HG03025 (cell line): ENCODE results near the gene ZCCHC7.
A peak's percentile ranks its signal among the peaks of the same experiment; 100 is the strongest.
"Not testable (repeated sequence)": the region's sequence is repeated elsewhere in the genome, so short reads cannot be mapped to it uniquely, and the experiment has no call there.

Source experiments
- ATAC-seq: cut with Tn5 transposase; IDR thresholded peaks from one replicate; pipeline ENCODE4 v1.9.1; 2021; ENCODE audit warnings: mild to moderate bottlenecking, moderate library complexity; ENCODE audit not compliant: unreplicated experiment, low FRiP score

The ZCCHC7 gene

DNA sequence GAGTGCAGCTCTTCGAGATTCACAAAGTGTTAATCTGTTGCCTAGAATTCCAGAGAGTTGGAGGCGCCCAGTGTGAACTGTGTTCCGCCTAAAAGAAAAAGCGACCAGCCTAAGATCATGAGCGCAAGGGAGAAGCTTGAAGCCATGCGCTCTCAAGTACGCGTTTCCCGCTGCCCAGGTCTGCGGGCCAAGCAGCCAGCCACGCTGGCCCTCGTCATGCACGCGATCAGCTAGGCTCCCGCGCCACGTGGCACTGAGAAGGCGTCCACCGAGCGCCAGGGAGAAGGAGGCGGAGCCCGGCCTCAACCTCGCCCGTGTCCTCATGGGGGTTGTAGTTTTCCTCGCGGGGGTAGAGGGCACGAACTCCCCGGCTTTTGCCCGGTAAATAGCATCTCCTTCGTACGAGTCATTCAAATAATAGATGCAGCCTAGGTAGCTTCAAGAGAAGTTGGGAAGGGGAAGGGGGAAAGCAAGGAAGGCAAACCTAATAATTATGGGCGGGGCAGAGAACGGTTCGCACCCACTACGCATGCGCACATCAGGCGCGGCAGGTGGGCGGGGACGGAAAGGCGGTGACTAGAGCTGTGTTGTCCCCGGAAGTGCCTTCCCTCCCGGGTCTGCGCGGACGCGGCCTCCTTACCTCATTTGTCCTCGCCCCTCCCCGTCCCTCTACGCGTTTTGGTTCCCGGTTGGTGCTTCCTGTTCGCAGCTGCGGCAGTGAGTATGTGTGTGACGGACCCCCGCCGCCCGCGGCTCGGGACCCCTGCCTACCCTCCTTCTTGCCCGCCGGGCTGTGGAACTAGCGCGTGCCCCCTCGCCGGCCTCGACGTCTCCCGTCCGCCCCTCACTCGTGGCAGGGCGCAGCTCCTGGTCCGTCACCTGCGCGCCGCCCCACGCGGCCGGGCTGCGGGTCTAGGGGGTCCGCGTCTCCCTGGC is at the start of gene ZCCHC7:
Gene ZCCHC7 (plus strand): TSS at position 668 of the 936 bp plus-strand sequence.
- ATAC-seq, result peak; percentile 94

GRCh38 chr9:37074790-37075189 is 45.6 kb upstream of the ZCCHC7 start:
- not testable (repeated sequence) for ATAC-seq

- peak; percentile 91 for ATAC-seq
Observed at GRCh38 chr9:37079370-37080164, 40.8 kb upstream of the ZCCHC7 start.

DNA sequence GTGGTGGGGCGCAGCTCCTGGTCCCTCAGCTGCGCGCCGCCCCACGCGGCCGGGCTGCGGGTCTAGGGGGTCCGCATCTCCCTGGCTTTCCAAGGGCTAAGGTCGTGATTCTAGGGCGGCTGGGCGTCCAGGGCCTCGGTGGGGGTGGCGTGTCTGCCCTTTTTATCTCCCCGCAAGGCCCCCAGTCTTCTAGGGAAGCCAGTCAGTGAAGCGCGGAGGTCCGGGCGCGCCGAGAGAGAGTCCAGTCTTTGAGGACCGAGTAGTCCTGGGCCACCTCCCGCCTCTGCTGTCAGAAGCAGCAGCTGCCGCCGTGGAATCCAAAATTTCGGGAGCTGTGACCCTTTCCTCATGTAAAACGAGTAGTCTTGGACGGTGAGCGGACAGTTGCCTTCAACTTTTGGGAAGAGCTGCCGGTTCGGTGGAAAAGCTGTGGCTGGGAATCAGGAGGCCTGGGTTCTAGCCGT is 40.2 kb upstream of the ZCCHC7 start:
- peak; percentile 19 for ATAC-seq

GRCh38 chr9:37081507-37081906 is 38.9 kb upstream of the ZCCHC7 start:
- not testable (repeated sequence) for ATAC-seq

DNA sequence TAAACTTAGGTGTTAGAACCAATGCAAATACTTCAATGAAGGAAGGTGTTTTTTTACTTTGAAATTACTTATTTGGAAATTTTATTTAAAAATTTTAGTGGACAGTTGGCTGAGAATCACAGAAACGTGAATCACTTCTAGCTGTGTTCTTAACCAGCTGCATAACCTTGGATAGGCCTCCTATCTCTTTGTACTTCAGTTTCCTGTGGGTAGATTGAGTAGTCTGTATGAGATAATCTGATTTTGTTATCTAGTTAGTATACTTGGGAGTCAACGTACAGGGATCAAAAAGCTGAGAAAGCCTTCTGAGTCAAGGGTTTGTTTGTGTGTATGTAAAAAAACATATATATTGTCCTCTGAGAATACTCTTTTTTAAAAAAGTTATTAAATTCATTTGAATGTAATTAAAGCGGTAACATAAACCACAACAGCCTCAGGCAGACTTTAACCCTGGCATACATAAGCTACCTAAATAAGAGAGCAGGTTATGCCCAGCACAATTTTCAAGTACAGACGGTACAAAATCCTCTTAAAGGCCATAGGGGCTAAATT is 38.1 kb upstream of the ZCCHC7 start:
- ATAC-seq, result no peak

DNA sequence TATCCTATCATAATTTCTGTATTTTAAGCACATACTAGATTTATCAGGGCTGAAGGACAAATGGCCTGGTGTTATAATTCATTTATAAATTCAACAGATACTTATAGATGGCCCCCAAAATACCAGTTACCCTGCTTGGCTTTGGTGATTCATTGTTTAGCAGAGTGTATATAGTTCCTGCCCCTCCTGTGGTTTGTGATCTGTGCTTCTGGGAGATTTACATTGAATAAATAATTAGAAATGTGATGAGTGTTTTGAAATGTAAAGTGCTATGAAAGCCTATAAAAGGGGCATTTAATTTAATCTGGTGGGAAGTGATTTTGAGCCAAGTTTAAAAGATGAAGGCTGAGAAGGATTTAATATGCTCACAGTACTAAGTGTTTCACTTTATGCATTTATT is 36.7 kb upstream of the ZCCHC7 start:
- no peak for ATAC-seq

- no peak for ATAC-seq
Observed at GRCh38 chr9:37085233-37085632, 35.1 kb upstream of the ZCCHC7 start.

DNA sequence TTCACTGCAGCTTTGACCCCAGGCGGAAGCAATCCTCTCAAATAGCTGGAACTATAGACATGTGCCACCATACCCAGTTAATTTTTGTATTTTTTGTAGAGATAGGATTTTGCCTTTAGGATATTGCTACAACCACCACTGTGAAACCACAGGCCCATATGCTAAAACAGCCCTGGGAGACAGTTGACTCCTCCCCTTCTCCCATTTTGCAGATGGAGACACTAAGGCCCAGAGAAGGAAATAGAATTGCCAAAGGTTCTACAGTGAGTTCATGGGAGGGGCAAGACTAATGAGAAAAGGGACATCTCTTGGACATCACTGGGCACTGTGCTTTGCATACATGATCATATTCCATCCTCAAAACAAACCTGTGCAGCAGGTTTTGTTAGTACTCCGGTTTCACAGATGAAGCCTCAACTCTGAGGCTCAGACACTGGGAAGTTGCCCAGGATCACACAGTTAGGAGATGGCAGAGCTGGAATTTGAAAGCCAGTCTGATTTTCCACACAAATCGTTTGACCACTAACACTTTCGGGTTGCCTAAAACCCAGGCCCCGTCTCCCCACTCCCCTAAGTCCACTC is 27.6 kb upstream of the ZCCHC7 start:
- ATAC-seq, result not testable (repeated sequence)

DNA sequence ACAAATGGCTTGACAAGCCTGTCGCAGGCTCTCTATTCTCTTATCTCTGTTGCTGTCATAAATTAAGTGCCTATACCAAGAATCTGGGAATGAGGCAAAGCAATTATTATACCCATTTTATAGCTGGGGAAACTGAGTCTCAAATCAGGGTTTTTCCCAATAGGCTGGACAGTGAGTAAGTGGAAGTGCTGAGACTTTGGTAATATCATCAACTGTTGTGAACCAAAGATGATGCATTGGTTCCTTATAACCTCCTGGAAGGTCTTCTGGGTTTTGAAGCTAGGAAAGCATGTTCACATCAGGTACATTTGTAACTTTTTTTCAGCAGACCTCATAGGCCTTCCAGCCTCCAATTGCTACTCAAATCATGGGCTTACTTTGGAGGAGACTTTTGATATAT is 25.6 kb upstream of the ZCCHC7 start:
- no peak for ATAC-seq

- no peak for ATAC-seq
Observed at GRCh38 chr9:37096628-37097027, 23.7 kb upstream of the ZCCHC7 start.

DNA sequence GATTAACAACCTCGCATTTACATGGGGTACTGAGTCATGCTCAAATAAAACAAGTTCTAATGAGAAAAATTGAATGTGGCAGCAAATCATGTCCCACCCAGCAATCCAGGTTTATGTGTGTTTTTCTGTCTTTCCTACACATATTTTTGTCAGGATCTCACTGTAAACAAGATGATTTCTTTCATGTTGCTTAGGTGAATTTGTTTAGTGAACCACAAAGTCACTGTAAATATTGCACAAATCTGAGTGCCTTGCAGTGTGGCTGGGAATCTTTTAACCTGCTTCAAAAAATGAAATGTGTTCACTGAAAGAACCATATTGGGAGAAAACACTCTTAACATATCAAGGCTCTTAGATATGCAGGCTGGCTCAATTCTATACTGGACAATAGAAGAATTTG is 23.1 kb upstream of the ZCCHC7 start:
- ATAC-seq, result no peak

DNA sequence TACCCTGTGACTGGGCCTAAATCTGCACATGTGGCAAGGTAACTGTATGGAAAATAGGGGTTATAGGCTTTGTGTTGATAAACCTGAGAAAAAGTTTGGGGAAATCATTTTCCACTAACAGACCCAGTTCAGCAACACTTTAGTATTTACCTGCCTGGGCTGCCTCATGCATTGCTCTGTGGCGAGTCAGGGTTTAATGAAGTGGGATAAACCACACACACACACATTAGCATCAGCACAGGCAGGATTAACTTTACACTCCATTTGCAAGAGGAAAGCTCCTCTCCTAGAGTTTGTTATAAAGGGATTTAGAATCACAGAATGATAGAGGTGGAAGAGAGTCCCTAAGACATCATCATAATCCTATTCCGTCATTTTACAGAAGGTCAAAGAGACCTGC is 20.0 kb upstream of the ZCCHC7 start:
- ATAC-seq, result no peak

DNA sequence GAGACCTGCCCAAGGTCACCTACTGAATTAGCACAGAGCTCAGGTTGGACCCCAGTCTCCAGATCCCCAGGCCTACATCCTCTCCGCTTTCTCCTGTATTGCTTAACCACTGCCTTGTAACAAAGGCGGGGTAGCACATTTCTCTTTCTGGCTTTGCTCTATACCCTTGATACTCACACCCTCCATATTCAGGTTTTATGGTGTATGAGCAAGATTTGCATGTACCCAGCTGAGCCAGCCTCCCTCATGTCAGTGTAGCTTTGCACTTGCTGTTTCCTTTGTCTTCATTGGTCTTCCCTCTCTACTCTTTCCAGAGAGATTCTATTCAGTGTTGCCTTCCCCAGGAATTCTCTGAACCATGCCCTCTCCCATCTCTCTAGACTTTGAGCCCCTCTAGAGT is 19.6 kb upstream of the ZCCHC7 start:
- ATAC-seq, result no peak

GRCh38 chr9:37102486-37102885 is 17.9 kb upstream of the ZCCHC7 start:
- no peak for ATAC-seq

DNA sequence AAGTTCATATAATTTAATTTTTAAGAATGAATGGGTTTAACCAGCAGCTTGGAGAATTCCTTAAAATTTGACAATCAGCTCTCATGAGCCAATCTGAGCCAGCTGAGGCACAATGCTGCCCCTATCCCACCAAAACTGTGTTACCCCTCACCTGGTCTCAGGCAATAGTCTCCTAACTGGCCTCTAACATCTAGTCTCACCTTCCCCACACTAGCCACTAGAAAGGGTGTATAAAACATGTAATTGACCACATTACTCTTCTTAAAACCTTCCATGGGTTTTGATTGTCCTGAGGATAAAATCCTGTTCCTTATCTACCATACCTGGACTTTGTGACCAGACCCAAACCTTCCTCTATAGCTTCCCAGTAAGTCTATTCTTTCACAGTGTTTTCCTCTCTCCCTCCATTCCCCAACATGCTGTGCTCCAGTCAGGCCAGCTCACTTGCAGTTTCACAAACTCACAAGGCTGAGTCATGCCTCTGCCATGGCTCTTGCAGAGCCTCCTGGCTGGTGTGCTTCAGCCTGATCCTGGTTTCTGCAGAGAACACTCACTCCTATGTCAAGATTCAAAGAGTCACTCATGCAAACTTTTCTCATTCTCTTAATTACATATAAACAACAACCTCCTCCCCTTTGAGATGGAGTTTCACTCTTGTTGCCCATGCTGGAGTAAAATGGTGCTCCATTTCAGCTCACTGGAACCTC is 16.0 kb upstream of the ZCCHC7 start:
- no peak for ATAC-seq

GRCh38 chr9:37105234-37105633 is 15.1 kb upstream of the ZCCHC7 start:
- ATAC-seq, result no peak

- ATAC-seq, result no peak
Observed at GRCh38 chr9:37107701-37108100, 12.7 kb upstream of the ZCCHC7 start.

- ATAC-seq, result not testable (repeated sequence)
Observed at GRCh38 chr9:37114442-37114841, 5.9 kb upstream of the ZCCHC7 start.

DNA sequence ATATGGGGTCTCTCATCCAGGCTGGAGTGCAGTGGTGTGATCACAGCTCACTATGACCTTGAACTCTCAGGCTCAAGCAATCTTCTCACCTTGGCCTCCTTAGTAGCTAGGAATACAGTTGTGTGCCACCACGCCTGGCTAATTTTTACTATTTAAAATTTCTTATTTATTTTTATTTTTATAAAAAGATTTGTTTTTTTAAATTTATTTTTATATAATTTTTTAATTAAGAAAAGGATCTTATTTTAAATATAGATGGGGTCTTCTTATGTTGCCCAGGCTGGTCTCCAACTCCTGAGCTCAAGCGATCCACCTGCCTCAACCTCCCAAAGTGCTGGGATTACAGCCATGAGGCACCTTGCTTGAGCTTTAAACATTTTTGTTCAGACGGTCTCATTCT is 2.4 kb upstream of the ZCCHC7 start:
- ATAC-seq, result no peak
